Mammary epithelial cell (primary cell): ENCODE results near the gene ZCCHC3.

ENCODE experiments used
- CTCF ChIP-seq, 2 donors: IDR thresholded peaks in 1 of 2; conservative IDR thresholded peaks in 1 of 2; 2 replicates each; pipeline ENCODE4 v1.5.1; 2011 to 2012; ENCODE audit warnings: inconsistent platforms in 2 of 2, low read length in 2 of 2, mild to moderate bottlenecking in 2 of 2, control low read depth in 1 of 2, low read depth in 1 of 2; ENCODE audit not compliant: insufficient read depth in 1 of 2; ENCODE audit errors: extremely low read depth in 1 of 2
- EZH2 ChIP-seq: IDR thresholded peaks from 2 replicates; pipeline ENCODE4 v1.6.1; 2012; ENCODE audit warnings: low read length, inconsistent platforms, borderline replicate concordance

GRCh38 chr20:330233-331149 is 33.1 kb downstream of the ZCCHC3 start:
- TF ChIP-seq CTCF (conservative IDR thresholded peaks at IDR 0.05 in 1 of 2, IDR thresholded peaks at IDR 0.05 in 1 of 2; ENCODE audit: extremely low read depth in 1 of 2, insufficient read depth in 1 of 2, low read depth in 1 of 2, low read length in 2 of 2) (peak; percentile 84 to 89), EZH2 (no peak)
